Smooth muscle cell (in vitro differentiated cells): ENCODE results near the gene SERPINB7. TPM values are rescaled to one million over a fixed set of nuclear protein-coding genes. Genes with fewer than 3 reads are reported as not detected.
A peak's percentile ranks its signal among the peaks of the same experiment; 100 is the strongest.

Experiments
- DNase-seq: peaks from one replicate; lab custom pipeline; 2025; ENCODE audit not compliant: unreplicated experiment; lab: John Stamatoyannopoulos, UW
- H2AFZ ChIP-seq: fragments of 200-600 bp; sonication (generic); 2 replicates; pipeline ENCODE4 v1.6.0; 2016; ENCODE audit warnings: antibody characterized with exemption, low read depth, mild to moderate bottlenecking
- H3F3A ChIP-seq: fragments of 200-600 bp; sonication (generic); 2 replicates; pipeline ENCODE4 v1.6.0; 2017; ENCODE audit warnings: antibody characterized with exemption, low read depth
- H3K27ac ChIP-seq: fragments of 200-600 bp; sonication (generic); 2 replicates; pipeline ENCODE4 v1.5.1; 2016; ENCODE audit warnings: low read depth, mild to moderate bottlenecking
- H3K27me3 ChIP-seq: fragments of 200-600 bp; sonication (generic); 2 replicates; pipeline ENCODE4 v1.6.1; 2016; ENCODE audit warnings: low read depth, mild to moderate bottlenecking
- H3K36me3 ChIP-seq: fragments of 200-600 bp; sonication (generic); 2 replicates; pipeline ENCODE4 v1.5.1; 2016; ENCODE audit warnings: low read depth
- H3K4me1 ChIP-seq: fragments of 200-600 bp; sonication (generic); 2 replicates; pipeline ENCODE4 v1.5.1; 2016; ENCODE audit warnings: low read depth
- H3K4me2 ChIP-seq: fragments of 200-600 bp; sonication (generic); 2 replicates; pipeline ENCODE4 v1.6.0; 2016; ENCODE audit warnings: mild to moderate bottlenecking
- H3K4me3 ChIP-seq: fragments of 200-600 bp; sonication (generic); 2 replicates; pipeline ENCODE4 v1.5.1; 2016; ENCODE audit warnings: mild to moderate bottlenecking
- H3K79me2 ChIP-seq: fragments of 200-600 bp; sonication (generic); 2 replicates; pipeline ENCODE4 v1.6.0; 2016; ENCODE audit warnings: low read depth, mild to moderate bottlenecking
- H3K9ac ChIP-seq: fragments of 200-600 bp; sonication (generic); 2 replicates; pipeline ENCODE4 v1.6.0; 2016; ENCODE audit warnings: low read depth
- H3K9me3 ChIP-seq: fragments of 200-600 bp; sonication (generic); replicated peaks from 2 replicates; pipeline ENCODE4 v1.5.1; 2016; ENCODE audit warnings: low read depth
- H4K20me1 ChIP-seq: fragments of 200-600 bp; sonication (generic); 2 replicates; pipeline ENCODE4 v1.6.0; 2016; ENCODE audit warnings: low read depth
- WGBS: methylation state at CpG from one replicate; pipeline ENCODE4 v1.1.7; 2016; ENCODE audit warnings: low lambda C conversion rate; 5-methylcytosine and 5-hydroxymethylcytosine counted together
- polyA plus RNA-seq: library from polyadenylated mRNA; unstranded; fragments of >200 nt; fragmentation: Nextera tagmentation; extraction: Ambion mirVana; gene quantifications from 2 replicates; pipeline ENCODE4 v1.2.1, GENCODE V29; 2016
- total RNA-seq: library from RNA; depleted of rRNA; stranded (reverse); fragments of >200 nt; gene quantifications from 2 replicates; pipeline ENCODE4 v1.2.3, GENCODE V29; 2014
- TF ChIP-seq, protein P1 (sequence below): fragments of 200-600 bp; sonication (generic); IDR thresholded peaks from 2 replicates; pipeline ENCODE4 v1.5.1; 2017; ENCODE audit warnings: borderline replicate concordance, mild to moderate bottlenecking, antibody characterized with exemption; ENCODE audit not compliant: insufficient read depth, poor library complexity, severe bottlenecking

The SERPINB7 gene
- total and polyA plus RNA-seq, 2 experiments from 2014 or later, result 18.4 to 174 TPM

DNA sequence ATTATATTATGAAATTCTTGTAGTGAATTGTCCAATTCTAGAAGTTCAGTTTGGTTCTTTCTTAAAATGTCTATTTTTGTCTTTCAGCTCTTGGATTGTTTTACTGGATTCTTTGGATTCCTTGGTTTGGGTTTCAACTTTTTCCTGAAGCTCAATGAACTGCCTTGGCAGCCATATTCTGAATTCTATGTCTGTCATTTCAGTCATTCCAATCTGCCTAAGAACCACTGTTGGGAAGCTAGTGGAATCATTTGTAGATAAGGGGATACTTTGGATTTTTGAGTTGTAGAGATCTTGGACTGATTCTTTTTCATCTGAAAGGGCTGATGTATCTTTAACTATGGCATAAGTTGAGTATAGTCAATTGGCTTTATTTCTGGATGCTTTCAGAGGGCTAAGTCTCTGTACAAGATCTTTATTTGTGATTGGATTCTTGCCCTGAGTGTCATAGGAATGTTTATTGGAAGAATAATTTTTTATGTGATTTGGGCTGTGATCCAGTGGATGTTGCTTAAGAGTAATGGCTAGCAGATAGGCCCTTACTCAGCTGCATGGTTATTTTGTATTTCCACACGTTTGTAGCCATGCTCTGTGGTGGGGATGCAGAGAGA, 42.3 kb downstream of the SERPINB7 start:
- Histone ChIP-seq H3K9ac (no peak overlapping the region), H3K4me2 (peak overlapping the region; percentile 22), H4K20me1 (no peaks in the 10 kb centered on the region), H3K27ac (no peak overlapping the region), H3K4me3 (no peak overlapping the region), H3K27me3 (no peaks in the 10 kb centered on the region), H3K9me3 (no peaks in the 10 kb centered on the region), H2AFZ (peak overlapping the region; percentile 26), H3K36me3 (no peaks in the 10 kb centered on the region), H3K4me1 (no peaks in the 10 kb centered on the region), H3F3A (peaks cover 13% of the 10 kb centered on the region), H3K79me2 (no peaks in the 10 kb centered on the region)
- TF ChIP-seq, protein P1, sequence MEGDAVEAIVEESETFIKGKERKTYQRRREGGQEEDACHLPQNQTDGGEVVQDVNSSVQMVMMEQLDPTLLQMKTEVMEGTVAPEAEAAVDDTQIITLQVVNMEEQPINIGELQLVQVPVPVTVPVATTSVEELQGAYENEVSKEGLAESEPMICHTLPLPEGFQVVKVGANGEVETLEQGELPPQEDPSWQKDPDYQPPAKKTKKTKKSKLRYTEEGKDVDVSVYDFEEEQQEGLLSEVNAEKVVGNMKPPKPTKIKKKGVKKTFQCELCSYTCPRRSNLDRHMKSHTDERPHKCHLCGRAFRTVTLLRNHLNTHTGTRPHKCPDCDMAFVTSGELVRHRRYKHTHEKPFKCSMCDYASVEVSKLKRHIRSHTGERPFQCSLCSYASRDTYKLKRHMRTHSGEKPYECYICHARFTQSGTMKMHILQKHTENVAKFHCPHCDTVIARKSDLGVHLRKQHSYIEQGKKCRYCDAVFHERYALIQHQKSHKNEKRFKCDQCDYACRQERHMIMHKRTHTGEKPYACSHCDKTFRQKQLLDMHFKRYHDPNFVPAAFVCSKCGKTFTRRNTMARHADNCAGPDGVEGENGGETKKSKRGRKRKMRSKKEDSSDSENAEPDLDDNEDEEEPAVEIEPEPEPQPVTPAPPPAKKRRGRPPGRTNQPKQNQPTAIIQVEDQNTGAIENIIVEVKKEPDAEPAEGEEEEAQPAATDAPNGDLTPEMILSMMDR, result no peak
- whole genome bisulfite sequencing, result 63% methylated on average over 1 of the region's 1 CpG
- no peak for DNase-seq

DNA sequence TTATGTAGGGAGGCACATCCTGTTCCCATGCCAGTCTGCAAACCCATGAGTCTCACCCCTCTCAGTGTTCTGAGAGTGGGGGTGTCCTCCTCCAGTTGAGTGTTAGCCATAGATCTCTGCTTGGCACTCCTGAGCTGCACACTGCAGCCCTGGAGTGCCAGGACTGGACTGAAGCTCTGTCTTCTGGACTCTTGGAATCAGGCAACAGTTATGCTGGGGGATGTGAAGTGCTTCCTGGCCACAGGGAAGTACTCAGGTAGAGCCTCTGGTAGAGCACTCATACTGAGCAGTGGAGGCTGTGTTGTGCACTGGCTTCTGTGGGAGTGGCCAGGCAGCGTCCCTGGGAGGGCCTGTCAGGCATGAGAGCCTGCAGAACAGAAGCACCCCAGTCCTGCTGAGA, 43.0 kb downstream of the SERPINB7 start:
- Histone ChIP-seq H3K4me2 (no peak overlapping the region), H3F3A (peaks cover 13% of the 10 kb centered on the region), H3K27me3 (no peaks in the 10 kb centered on the region), H4K20me1 (no peaks in the 10 kb centered on the region), H3K36me3 (no peaks in the 10 kb centered on the region), H3K4me3 (no peak overlapping the region), H3K4me1 (no peaks in the 10 kb centered on the region), H3K79me2 (no peaks in the 10 kb centered on the region), H2AFZ (no peak overlapping the region), H3K27ac (no peak overlapping the region), H3K9me3 (no peaks in the 10 kb centered on the region), H3K9ac (no peak overlapping the region)
- WGBS, result 100% methylated on average over 1 of the region's 1 CpG
- TF ChIP-seq, protein P1, result no peak
- no peak for DNase-seq

DNA sequence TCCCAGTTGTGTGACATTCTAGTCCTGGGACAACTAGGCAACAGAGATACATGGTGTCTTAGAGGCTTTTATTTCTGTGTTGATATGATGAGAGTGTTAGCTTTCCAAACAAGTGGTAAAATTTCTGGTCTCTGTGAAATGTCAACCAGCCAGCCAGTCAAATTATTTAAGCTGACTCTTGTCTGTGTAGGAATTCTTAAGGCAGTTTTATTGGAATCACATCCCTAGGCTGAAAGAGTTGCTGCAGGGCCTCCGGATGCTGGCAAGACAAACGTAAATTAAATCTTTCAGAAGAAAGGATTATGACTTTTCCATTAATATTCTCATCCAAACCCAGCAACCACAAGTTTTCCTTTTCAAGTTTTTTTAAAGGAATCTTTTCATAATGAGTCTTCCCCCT, 44.6 kb downstream of the SERPINB7 start:
- Histone ChIP-seq H3K36me3 (no peaks in the 10 kb centered on the region), H3K9me3 (no peaks in the 10 kb centered on the region), H3K27me3 (no peaks in the 10 kb centered on the region), H3K27ac (peak overlapping the region; percentile 57), H2AFZ (no peak overlapping the region), H3K79me2 (no peaks in the 10 kb centered on the region), H4K20me1 (no peaks in the 10 kb centered on the region), H3K4me3 (no peak overlapping the region), H3K4me2 (peak overlapping the region; percentile 43), H3F3A (peaks cover 13% of the 10 kb centered on the region), H3K4me1 (no peaks in the 10 kb centered on the region), H3K9ac (no peak overlapping the region)
- TF ChIP-seq, protein P1, result no peak
- DNase-seq, result no peak
- WGBS, result 0% methylated on average over 2 of the region's 2 CpGs

DNA sequence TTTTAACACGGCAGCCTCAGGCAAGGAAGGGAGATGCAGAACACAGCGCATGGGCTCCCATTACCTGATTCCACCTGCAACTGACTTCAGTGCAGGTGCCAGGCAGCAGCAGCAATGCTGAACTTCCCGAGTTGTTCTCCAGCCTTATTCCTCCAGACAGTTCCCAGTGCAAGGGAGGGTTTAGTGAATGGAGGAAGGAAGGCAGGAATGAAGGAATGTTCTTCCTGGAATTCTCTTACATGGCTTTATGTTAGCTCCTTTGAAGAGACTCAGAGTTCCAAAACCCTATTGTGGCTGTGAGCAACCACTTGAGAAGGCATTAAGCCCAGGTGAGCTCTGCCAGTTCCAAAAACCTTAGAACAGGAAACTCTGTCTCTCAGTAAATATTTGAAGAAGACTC, 45.5 kb downstream of the SERPINB7 start:
- Histone ChIP-seq H3K27me3 (no peaks in the 10 kb centered on the region), H3K9ac (no peak overlapping the region), H3K4me3 (no peak overlapping the region), H3F3A (peaks cover 13% of the 10 kb centered on the region), H3K27ac (peak overlapping the region; percentile 57), H4K20me1 (no peaks in the 10 kb centered on the region), H2AFZ (no peak overlapping the region), H3K4me1 (no peaks in the 10 kb centered on the region), H3K79me2 (no peaks in the 10 kb centered on the region), H3K4me2 (peak overlapping the region; percentile 6), H3K36me3 (no peaks in the 10 kb centered on the region), H3K9me3 (no peaks in the 10 kb centered on the region)
- DNase-seq, result no peak
- 77% methylated on average over 3 of the region's 3 CpGs for WGBS
- TF ChIP-seq, protein P1, result no peak
